ENCODE results near the gene PCIF1.
"Not testable (repeated sequence)": the region's sequence is repeated elsewhere in the genome, so short reads cannot be mapped to it uniquely, and the experiment has no call there.

Gene PCIF1

DNA sequence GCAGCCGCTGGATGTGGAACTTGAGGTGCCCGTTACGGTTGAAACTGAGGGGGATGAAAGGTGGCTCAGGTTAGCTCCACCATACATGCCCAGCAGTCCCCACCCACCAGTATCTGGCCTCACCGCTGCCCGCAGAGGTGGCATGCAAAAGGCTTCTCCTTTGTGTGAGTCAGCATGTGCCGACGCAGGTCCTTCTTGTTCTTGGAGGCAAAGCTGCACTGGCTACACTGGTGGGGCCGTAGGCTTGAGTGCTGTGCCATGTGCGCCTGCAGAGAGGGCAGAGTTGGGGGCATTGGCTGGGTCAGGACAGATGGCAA, 15.8 kb downstream of the PCIF1 start:
- no peak overlapping the region for H2AFZ ChIP-seq (ENCODE audit: low read depth, low read length)
- H3K27me3 ChIP-seq (ENCODE audit: insufficient read depth, low read length), result no peaks in the 10 kb centered on the region
- peaks cover 80% of the 10 kb centered on the region for H3K36me3 ChIP-seq (ENCODE audit: insufficient read depth, low read length)
- H3K9me3 ChIP-seq (ENCODE audit: low read length), result no peaks in the 10 kb centered on the region
- H3K4me1 ChIP-seq (ENCODE audit: insufficient read depth, low read length), result no peaks in the 10 kb centered on the region
- no peak overlapping the region for H3K4me3 ChIP-seq (ENCODE audit: low read length)

DNA sequence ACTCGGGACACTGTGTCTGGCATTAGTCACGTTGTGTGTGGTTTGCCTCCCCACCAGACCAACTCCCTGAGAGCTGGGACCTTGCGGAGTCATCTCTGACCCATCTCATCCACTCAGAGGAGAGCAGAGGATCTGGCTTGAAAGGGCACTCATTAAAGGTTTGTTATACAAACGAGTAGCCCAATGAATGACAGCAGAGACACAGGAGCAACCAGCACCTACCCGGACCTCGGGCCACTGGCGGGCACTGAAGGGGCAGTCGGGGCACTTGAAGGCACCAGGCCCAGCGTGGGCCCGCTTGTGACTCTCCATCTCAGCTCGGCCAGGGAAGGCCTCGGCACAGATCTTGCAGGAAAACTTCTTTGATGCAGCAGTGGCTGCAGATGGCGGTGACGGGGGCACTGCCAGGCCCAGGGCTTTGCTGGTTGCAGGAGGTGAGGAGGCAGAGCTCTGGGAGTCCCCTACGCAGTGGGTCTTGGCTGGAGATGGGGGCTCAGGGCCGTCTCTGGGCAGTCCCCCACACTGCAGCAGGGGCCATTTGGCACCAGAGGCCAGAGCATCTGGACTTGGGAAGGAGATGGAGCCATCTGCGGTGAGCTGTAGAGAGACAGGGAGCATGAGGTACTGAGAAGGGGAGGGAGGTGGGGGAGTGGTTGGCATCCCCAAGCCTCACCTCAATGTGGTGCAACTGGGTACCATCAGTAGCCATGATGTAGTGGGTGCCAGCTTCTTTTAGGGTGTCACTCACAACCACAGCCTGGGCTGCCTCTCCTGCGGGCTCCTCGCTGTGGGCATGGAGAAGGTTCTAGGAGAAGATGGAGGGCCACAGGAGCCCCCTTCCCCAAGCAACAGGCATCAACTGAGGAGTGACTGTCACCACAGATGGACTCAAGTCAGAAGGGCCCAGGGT, 17.7 kb downstream of the PCIF1 start:
- no peaks in the 10 kb centered on the region for H3K27me3 ChIP-seq (ENCODE audit: insufficient read depth, low read length)
- H3K36me3 ChIP-seq (ENCODE audit: insufficient read depth, low read length), result peaks cover 69% of the 10 kb centered on the region
- no peak overlapping the region for H2AFZ ChIP-seq (ENCODE audit: low read depth, low read length)
- no peaks in the 10 kb centered on the region for H3K4me1 ChIP-seq (ENCODE audit: insufficient read depth, low read length)
- H3K9me3 ChIP-seq (ENCODE audit: low read length), result no peaks in the 10 kb centered on the region
- H3K4me3 ChIP-seq (ENCODE audit: low read length), result no peak overlapping the region

DNA sequence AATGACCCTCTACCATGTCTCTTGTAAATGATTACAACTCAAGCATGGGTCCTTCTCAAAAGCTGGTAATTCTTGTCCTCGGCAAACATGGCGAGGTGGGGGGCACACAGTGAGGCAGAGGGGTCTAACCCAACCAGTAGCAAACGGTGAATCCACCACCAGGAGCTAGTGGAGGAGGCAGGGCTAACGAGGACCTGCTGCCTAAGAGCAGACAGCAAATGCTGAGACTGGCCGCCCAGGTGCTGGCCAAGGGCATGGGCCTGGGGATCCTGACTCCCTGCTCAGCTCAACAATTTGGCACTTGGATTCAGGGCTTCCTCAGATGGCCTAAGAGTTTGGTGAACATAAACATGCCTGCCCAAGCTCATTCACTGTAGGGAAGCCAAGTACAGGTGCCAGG, 18.4 kb downstream of the PCIF1 start:
- H3K27me3 ChIP-seq (ENCODE audit: insufficient read depth, low read length), result no peaks in the 10 kb centered on the region
- peaks cover 69% of the 10 kb centered on the region for H3K36me3 ChIP-seq (ENCODE audit: insufficient read depth, low read length)
- no peak overlapping the region for H3K4me3 ChIP-seq (ENCODE audit: low read length)
- no peaks in the 10 kb centered on the region for H3K9me3 ChIP-seq (ENCODE audit: low read length)
- no peak overlapping the region for H2AFZ ChIP-seq (ENCODE audit: low read depth, low read length)
- H3K4me1 ChIP-seq (ENCODE audit: insufficient read depth, low read length), result no peaks in the 10 kb centered on the region

DNA sequence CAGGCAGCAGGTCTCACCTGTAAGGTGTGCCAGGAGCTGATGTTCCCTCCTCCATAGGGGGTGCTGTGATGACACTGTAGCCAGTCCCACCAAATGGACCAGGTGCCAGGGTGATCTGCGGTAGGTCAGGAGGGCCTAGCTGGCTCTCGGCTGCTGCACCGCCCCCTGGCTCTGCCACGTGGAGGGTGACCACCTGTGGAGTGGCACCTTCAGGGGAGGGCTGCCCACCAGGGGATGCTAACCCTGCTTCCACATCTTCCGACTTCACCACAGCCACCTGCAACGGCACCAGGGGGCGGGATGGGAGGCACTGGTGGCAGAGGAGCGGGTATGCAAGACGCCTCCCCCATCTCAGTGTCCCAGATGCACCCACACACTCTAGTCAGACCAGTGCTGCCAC, 19.2 kb downstream of the PCIF1 start:
- H3K4me3 ChIP-seq (ENCODE audit: low read length), result no peak overlapping the region
- no peaks in the 10 kb centered on the region for H3K27me3 ChIP-seq (ENCODE audit: insufficient read depth, low read length)
- no peak overlapping the region for H2AFZ ChIP-seq (ENCODE audit: low read depth, low read length)
- H3K9me3 ChIP-seq (ENCODE audit: low read length), result peaks cover 3% of the 10 kb centered on the region
- no peaks in the 10 kb centered on the region for H3K4me1 ChIP-seq (ENCODE audit: insufficient read depth, low read length)
- peaks cover 69% of the 10 kb centered on the region for H3K36me3 ChIP-seq (ENCODE audit: insufficient read depth, low read length)

DNA sequence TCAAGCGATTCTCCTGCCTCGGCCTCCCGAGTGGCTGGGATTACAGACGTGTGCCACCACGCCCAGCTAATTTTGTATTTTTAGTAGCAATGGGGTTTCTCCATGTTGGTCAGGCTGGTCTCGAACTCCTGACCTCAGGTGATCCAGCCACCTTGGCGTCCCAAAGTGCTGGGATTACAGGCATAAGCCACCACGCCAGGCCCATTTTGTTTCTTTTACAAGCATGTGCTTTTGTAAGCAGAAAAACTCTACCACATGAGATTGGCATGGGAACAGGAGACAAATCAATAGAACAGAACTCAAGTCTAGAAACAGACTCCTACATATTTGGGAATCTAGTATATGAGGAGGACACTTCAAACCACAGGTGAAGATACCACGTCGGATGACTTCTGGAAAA, 21.8 kb downstream of the PCIF1 start:
- not testable (repeated sequence) for H3K27me3 ChIP-seq (ENCODE audit: insufficient read depth, low read length); H3K4me3 ChIP-seq (ENCODE audit: low read length); H3K4me1 ChIP-seq (ENCODE audit: insufficient read depth, low read length); H3K9me3 ChIP-seq (ENCODE audit: low read length); H2AFZ ChIP-seq (ENCODE audit: low read depth, low read length)
- H3K36me3 ChIP-seq (ENCODE audit: insufficient read depth, low read length), result peaks cover 71% of the 10 kb centered on the region

DNA sequence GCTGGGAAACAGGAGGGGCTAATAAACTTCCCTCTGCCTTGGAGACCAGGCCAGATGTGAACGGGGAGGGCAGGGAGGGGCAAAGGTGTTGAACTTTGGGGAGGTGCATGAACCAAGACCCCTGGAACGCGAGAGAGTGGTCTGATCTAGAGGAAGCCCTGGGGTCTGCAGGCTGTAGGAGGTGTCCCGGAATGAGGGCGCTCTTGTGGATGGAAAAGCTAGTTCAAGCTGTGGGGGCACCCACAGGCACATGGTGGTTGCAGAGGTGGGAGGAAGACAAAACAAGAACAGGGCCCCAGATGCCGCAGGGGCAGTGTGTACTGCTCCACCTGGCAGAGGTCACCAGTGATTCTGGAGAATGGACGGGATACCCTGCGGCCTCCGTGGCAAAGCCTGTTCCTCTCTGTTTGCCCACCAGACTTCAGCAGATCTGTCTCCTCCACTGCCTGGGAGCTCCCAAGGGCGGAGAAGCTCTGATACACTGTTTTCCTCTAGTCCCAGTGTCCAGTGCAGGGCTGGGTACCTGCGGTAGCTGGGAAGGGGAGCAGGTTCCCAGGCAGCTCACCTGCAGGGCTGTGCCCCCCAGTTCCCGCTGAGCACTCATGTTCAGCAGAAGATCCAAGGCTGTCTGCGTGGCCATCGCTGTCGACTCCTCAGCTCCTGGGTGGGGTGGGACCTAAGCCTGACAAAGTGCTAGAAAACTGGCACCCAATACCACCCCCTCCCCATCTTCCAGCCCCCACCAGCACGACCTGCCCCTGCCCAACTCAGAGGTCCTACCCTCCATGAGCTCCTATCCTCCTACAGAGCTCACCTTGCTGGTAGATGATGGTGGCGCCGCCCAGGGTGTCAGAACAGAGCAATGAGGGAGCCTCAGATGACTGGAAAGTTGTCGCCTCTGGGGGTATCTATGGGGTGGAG, 22.8 kb downstream of the PCIF1 start:
- Histone ChIP-seq H3K4me1 (ENCODE audit: insufficient read depth, low read length) (no peaks in the 10 kb centered on the region), H3K4me3 (ENCODE audit: low read length) (no peak overlapping the region), H3K27me3 (ENCODE audit: insufficient read depth, low read length) (no peaks in the 10 kb centered on the region), H3K9me3 (ENCODE audit: low read length) (peaks cover 3% of the 10 kb centered on the region), H2AFZ (ENCODE audit: low read depth, low read length) (no peak overlapping the region), H3K36me3 (ENCODE audit: insufficient read depth, low read length) (peaks cover 71% of the 10 kb centered on the region)

DNA sequence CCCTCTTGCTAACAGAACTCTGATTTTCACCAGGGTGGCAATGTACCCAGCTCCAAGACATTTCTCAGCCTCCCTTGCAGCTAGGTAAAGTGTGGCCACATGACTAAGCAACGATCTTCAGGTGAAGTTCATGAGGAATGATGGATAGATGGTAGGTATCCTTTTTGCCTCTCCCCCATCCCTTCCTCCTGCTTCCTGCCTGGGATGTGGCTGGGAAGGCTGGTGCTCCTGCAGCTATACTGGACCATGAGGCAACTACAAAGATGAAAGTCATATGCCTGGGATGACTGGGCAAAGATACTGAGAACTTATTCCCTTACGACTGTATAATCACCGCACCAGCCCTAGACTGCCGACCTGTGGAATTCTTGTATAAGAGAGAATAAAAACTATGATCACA, 24.1 kb downstream of the PCIF1 start:
- peaks cover 67% of the 10 kb centered on the region for H3K36me3 ChIP-seq (ENCODE audit: insufficient read depth, low read length)
- H3K4me3 ChIP-seq (ENCODE audit: low read length), result no peak overlapping the region
- no peaks in the 10 kb centered on the region for H3K27me3 ChIP-seq (ENCODE audit: insufficient read depth, low read length)
- H2AFZ ChIP-seq (ENCODE audit: low read depth, low read length), result no peak overlapping the region
- no peaks in the 10 kb centered on the region for H3K4me1 ChIP-seq (ENCODE audit: insufficient read depth, low read length)
- H3K9me3 ChIP-seq (ENCODE audit: low read length), result peaks cover 3% of the 10 kb centered on the region

DNA sequence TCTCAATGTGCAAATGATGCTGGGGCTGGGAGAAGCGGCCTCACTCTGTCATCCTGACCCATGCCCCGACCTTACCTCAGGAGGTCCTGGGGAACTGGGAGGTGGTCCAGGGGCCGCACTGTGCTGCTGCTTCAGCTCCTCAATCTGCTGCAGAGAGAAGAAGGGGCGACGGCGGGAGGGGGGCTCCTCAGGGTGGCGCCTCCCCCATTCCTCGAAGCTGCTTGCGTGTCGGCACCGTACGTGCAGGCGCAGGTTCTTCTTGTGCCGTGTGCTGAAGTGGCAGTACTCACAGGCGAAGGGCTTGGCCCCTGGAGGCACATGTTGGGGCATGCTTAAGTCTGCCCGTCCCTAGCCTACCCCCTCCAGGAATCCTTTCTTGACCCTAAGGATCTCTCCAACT, 24.6 kb downstream of the PCIF1 start:
- Histone ChIP-seq H3K4me3 (ENCODE audit: low read length) (no peak overlapping the region), H3K27me3 (ENCODE audit: insufficient read depth, low read length) (no peaks in the 10 kb centered on the region), H3K4me1 (ENCODE audit: insufficient read depth, low read length) (no peaks in the 10 kb centered on the region), H3K36me3 (ENCODE audit: insufficient read depth, low read length) (peaks cover 69% of the 10 kb centered on the region), H3K9me3 (ENCODE audit: low read length) (peaks cover 3% of the 10 kb centered on the region), H2AFZ (ENCODE audit: low read depth, low read length) (no peak overlapping the region)

DNA sequence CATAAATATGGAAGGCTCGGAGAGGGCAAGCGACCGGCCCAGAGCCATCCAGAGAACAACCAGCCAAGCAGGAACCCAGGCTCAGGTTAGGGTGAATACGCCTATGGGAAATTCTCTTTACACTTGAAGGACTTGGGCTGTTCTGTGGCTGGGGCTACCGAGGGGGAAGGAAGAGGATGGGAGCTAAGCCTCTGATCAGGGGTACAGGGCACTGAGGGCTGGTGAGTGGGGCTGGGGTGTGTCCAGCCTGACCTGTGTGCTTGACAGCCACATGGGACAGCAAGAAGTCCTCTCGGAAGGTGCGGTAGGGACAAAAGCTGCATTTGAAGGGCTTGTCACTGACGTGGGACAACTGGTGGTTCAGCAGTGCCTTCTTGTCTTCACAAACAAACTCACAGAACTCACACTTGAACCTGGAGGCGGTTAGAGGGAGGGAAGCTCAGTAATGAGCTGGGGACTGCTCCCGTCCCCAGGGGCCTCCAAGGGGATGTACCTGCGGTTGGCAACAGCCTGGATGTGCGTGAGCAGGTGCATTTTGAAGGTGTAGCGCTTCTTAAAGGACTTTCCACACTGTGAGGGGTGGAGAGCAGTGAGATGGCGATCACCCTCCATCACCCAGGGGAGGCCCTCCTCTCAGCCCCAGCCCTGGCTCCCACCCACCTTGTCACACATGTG, 25.6 kb downstream of the PCIF1 start:
- Histone ChIP-seq H3K4me3 (ENCODE audit: low read length) (no peak overlapping the region), H3K36me3 (ENCODE audit: insufficient read depth, low read length) (peaks cover 78% of the 10 kb centered on the region)

DNA sequence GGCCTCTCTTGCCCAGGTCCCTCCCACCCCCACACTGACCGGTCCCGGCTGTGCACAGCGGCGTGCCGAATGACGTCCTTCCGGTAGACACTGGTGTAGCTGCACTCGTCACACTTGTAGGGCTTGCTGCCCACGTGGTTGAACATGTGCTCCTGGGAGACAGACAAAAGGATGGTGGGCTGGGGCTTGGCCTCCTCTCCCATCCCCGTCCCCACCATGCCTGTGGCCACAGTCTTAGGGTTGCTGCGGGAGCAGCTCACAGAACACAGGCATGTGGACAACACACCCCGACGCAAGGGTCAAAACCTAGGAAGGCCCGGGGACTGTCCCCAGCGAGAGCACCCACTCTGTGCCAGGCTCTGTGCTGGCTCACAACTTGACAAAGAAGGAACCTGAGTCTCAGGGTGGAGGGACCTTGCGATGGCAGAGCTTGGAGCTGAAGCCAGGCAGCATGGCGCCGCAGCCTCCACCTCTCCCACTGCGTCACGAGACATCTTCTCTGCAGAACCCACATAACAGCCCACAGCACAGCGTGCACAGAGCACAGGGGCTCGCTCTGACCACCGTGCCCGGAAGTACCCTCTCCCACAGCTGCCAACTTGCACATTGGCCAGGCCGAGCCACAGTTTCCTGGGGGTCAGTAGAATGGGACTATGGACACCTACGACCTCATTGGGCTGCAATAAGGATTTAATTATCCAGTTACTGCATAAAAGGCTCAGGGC, 27.7 kb downstream of the PCIF1 start:
- H3K4me3 ChIP-seq (ENCODE audit: low read length), result no peak overlapping the region
- H3K27me3 ChIP-seq (ENCODE audit: insufficient read depth, low read length), result no peaks in the 10 kb centered on the region
- H2AFZ ChIP-seq (ENCODE audit: low read depth, low read length), result no peak overlapping the region
- no peaks in the 10 kb centered on the region for H3K4me1 ChIP-seq (ENCODE audit: insufficient read depth, low read length)
- H3K36me3 ChIP-seq (ENCODE audit: insufficient read depth, low read length), result peaks cover 81% of the 10 kb centered on the region
- H3K9me3 ChIP-seq (ENCODE audit: low read length), result peaks cover 3% of the 10 kb centered on the region

More for the DNA sequence above, 25.6 kb downstream of the PCIF1 start:
- H3K4me1 ChIP-seq (ENCODE audit: insufficient read depth, low read length), result no peaks in the 10 kb centered on the region
- H2AFZ ChIP-seq (ENCODE audit: low read depth, low read length), result no peak overlapping the region
- peaks cover 3% of the 10 kb centered on the region for H3K9me3 ChIP-seq (ENCODE audit: low read length)
- H3K27me3 ChIP-seq (ENCODE audit: insufficient read depth, low read length), result no peaks in the 10 kb centered on the region

DNA sequence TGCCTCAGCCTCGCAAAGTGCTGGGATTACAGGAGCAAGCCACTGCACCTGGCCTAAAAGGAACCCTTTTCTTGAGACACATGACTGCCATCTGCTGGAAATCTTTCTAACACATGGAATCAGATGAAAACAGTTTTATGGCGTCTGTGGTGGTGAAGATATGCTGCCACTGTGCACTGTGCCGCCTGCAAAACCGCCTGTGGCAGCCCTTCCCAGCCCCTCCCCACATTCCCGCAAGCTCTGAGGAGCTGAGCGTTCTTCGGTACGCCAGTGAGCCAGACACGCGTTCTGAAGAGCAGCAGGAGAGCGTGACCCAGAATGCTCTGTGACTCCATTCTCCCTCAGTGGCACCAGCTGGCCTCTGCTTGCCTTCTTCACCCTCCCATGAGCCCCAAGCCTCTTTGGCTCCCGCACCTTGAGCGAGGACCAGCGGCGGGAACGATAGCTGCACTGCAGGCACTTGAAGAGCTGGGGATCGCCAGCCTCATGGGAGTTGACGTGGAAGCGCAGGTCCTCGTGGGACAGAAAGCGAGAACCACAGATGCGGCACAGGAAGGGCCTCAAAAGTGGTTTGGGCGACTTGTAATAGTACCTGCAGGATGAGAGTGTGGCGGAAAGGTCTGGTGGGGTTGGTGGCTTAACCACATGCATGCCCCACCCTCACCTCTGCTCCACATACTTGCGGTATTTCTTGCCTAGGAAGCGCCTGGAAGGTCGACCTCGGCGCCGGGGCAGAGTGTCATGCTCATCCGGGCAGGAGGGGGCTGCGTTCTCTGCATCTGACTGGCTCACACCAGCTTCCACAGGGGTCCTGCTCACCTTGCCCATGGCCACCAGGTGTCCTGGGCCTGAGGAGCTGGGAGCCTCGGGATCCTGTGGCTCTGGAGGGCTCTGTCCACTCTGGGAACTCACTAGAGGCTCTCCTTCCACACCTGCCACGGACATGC, 28.8 kb downstream of the PCIF1 start:
- Histone ChIP-seq H3K4me3 (ENCODE audit: low read length) (no peak overlapping the region), H3K27me3 (ENCODE audit: insufficient read depth, low read length) (no peaks in the 10 kb centered on the region), H2AFZ (ENCODE audit: low read depth, low read length) (no peak overlapping the region), H3K9me3 (ENCODE audit: low read length) (peaks cover 3% of the 10 kb centered on the region), H3K4me1 (ENCODE audit: insufficient read depth, low read length) (no peaks in the 10 kb centered on the region), H3K36me3 (ENCODE audit: insufficient read depth, low read length) (peaks cover 81% of the 10 kb centered on the region)

DNA sequence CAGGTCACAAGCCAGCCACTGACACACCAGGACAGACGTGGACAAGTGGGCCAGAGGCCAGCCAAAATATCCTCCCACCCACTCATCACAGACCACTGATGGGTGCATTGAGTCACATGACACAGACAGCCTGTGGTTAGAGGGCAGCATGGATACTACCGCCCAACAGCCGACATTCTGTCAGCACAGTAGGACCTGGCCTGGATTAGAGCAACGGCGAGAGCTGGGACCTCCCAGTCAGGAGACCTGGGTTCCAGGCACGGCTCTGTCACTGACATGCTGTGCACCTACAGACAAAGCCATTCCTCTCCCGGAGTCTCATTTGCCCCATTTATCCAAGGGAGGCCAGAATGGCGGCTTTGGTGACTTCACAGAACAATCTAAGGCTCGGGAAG, 29.5 kb downstream of the PCIF1 start:
- Histone ChIP-seq H3K9me3 (ENCODE audit: low read length) (no peaks in the 10 kb centered on the region), H3K4me1 (ENCODE audit: insufficient read depth, low read length) (no peaks in the 10 kb centered on the region), H3K27me3 (ENCODE audit: insufficient read depth, low read length) (no peaks in the 10 kb centered on the region), H3K4me3 (ENCODE audit: low read length) (no peak overlapping the region), H3K36me3 (ENCODE audit: insufficient read depth, low read length) (peaks cover 81% of the 10 kb centered on the region), H2AFZ (ENCODE audit: low read depth, low read length) (no peak overlapping the region)

Measured in neuron (in vitro differentiated cells).